Measurements from ENCODE around the gene SAP30BP. TPM values are rescaled to one million over a fixed set of nuclear protein-coding genes. Genes with fewer than 3 reads are reported as not detected.

The SAP30BP gene
- total RNA-seq, 2 donors from 2014 or later, result 96.5 to 113 TPM

GRCh38 chr17:75689441-75689873 lies 22.3 kb downstream of the SAP30BP start:
- peaks cover 29% of the 10 kb centered on the region for H3K4me1 Mint-ChIP-seq
- H3K9me3 Mint-ChIP-seq, result no peaks in the 10 kb centered on the region
- Histone ChIP-seq H3K9ac (ENCODE audit: extremely low read depth, low read length, poor library complexity, severe bottlenecking) (no peak overlapping the region), H3K27me3 (ENCODE audit: control insufficient read depth, insufficient read depth, low read length, poor library complexity, severe bottlenecking) (no peaks in the 10 kb centered on the region), H3K4me1 (ENCODE audit: control insufficient read depth, insufficient read depth, low read length) (peaks cover 8% of the 10 kb centered on the region), H3K27ac (ENCODE audit: low read depth, low read length) (no peak overlapping the region), H3K9me3 (ENCODE audit: control insufficient read depth, low read length) (no peaks in the 10 kb centered on the region), H3K4me3 (ENCODE audit: low read length) (no peak overlapping the region), H3K36me3 (ENCODE audit: control insufficient read depth, insufficient read depth, low read length) (peaks cover 40% of the 10 kb centered on the region)
- H3K36me3 Mint-ChIP-seq (ENCODE audit: low read depth), result peaks cover 27% of the 10 kb centered on the region
- DNase-seq, result no peak
- 95 to 97% methylated on average over 5 to 6 of the region's 6 CpGs for WGBS, 2 experiments (ENCODE audit: insufficient coverage in 1 of 2, insufficient read length in 1 of 2)
- no peaks in the 10 kb centered on the region for H3K27me3 Mint-ChIP-seq (ENCODE audit: insufficient read depth)
- TF ChIP-seq CTCF (conservative IDR thresholded peaks at IDR 0.05), result no peak
- peak overlapping the region; percentile 16 for H3K27ac Mint-ChIP-seq
- H3K4me3 Mint-ChIP-seq, result no peak overlapping the region

- H3K9me3 Mint-ChIP-seq, result no peaks in the 10 kb centered on the region
- H3K27me3 Mint-ChIP-seq (ENCODE audit: insufficient read depth), result no peaks in the 10 kb centered on the region
- peaks cover 43% of the 10 kb centered on the region for H3K36me3 Mint-ChIP-seq (ENCODE audit: low read depth)
- no peak overlapping the region for H3K9ac ChIP-seq (ENCODE audit: extremely low read depth, low read length, poor library complexity, severe bottlenecking)
- no peak for DNase-seq
- no peaks in the 10 kb centered on the region for H3K9me3 ChIP-seq (ENCODE audit: control insufficient read depth, low read length)
- H3K27me3 ChIP-seq (ENCODE audit: control insufficient read depth, insufficient read depth, low read length, poor library complexity, severe bottlenecking), result no peaks in the 10 kb centered on the region
- no peak for TF ChIP-seq CTCF (conservative IDR thresholded peaks at IDR 0.05)
- H3K4me1 Mint-ChIP-seq, result peaks cover 34% of the 10 kb centered on the region
- peaks cover 8% of the 10 kb centered on the region for H3K4me1 ChIP-seq (ENCODE audit: control insufficient read depth, insufficient read depth, low read length)
- H3K27ac Mint-ChIP-seq, result peak overlapping the region; percentile 59
- H3K36me3 ChIP-seq (ENCODE audit: control insufficient read depth, insufficient read depth, low read length), result peaks cover 53% of the 10 kb centered on the region
- 90 to 93% methylated on average over 5 of the region's 5 CpGs for WGBS, 2 experiments (ENCODE audit: insufficient coverage in 1 of 2, insufficient read length in 1 of 2)
- no peak overlapping the region for H3K4me3 ChIP-seq (ENCODE audit: low read length)
- H3K4me3 Mint-ChIP-seq, result no peak overlapping the region
- H3K27ac ChIP-seq (ENCODE audit: low read depth, low read length), result peak overlapping the region; percentile 66
These were observed 24.2 kb downstream of the SAP30BP start for GRCh38 chr17:75691371-75691791.

- no peaks in the 10 kb centered on the region for H3K27me3 Mint-ChIP-seq (ENCODE audit: insufficient read depth)
- Histone ChIP-seq H3K27ac (ENCODE audit: low read depth, low read length) (peak overlapping the region; percentile 6), H3K36me3 (ENCODE audit: control insufficient read depth, insufficient read depth, low read length) (peaks cover 50% of the 10 kb centered on the region), H3K4me1 (ENCODE audit: control insufficient read depth, insufficient read depth, low read length) (peaks cover 8% of the 10 kb centered on the region), H3K9me3 (ENCODE audit: control insufficient read depth, low read length) (no peaks in the 10 kb centered on the region), H3K27me3 (ENCODE audit: control insufficient read depth, insufficient read depth, low read length, poor library complexity, severe bottlenecking) (no peaks in the 10 kb centered on the region), H3K4me3 (ENCODE audit: low read length) (no peak overlapping the region), H3K9ac (ENCODE audit: extremely low read depth, low read length, poor library complexity, severe bottlenecking) (no peak overlapping the region)
- H3K9me3 Mint-ChIP-seq, result no peaks in the 10 kb centered on the region
- TF ChIP-seq CTCF (conservative IDR thresholded peaks at IDR 0.05), result no peak
- DNase-seq, result no peak
- 88 to 95% methylated on average over 5 to 14 of the region's 14 CpGs for WGBS, 2 experiments (ENCODE audit: insufficient coverage in 1 of 2, insufficient read length in 1 of 2)
- H3K4me3 Mint-ChIP-seq, result no peak overlapping the region
- peak overlapping the region; percentile 59 for H3K27ac Mint-ChIP-seq
- peaks cover 34% of the 10 kb centered on the region for H3K4me1 Mint-ChIP-seq
- peaks cover 46% of the 10 kb centered on the region for H3K36me3 Mint-ChIP-seq (ENCODE audit: low read depth)
These were observed 24.9 kb downstream of the SAP30BP start for GRCh38 chr17:75691801-75692626.
